ENCODE data around the gene METRNL. TPM values are rescaled to one million over a fixed set of nuclear protein-coding genes. Genes with fewer than 3 reads are reported as not detected.

Gene METRNL
- polyA plus RNA-seq, 3 donors: 34.5 to 49.1 (median 38.3) TPM

- DNase-seq (ENCODE audit: low read depth in 3 of 3, low spot score in 2 of 3): no peak
Observed at GRCh38 chr17:83089328-83090132, 10.1 kb downstream of the METRNL start.

- DNase-seq (ENCODE audit: low read depth in 3 of 3, low spot score in 2 of 3): no peak
Observed at GRCh38 chr17:83090444-83091256, 11.2 kb downstream of the METRNL start.

- DNase-seq (ENCODE audit: low read depth in 3 of 3, low spot score in 2 of 3): no peak
Observed at GRCh38 chr17:83091257-83092141, 12.1 kb downstream of the METRNL start.

GRCh38 chr17:83092186-83092585 lies 12.8 kb downstream of the METRNL start:
- no peak for DNase-seq (ENCODE audit: low read depth in 3 of 3, low spot score in 2 of 3)

- no peak for DNase-seq (ENCODE audit: low read depth in 3 of 3, low spot score in 2 of 3)
Observed at GRCh38 chr17:83092931-83093330, 13.5 kb downstream of the METRNL start.

GRCh38 chr17:83093506-83093905 lies 14.1 kb downstream of the METRNL start:
- no peak for DNase-seq (ENCODE audit: low read depth in 3 of 3, low spot score in 2 of 3)

- DNase-seq (ENCODE audit: low read depth in 3 of 3, low spot score in 2 of 3): no peak
Observed at GRCh38 chr17:83094291-83094690, 14.9 kb downstream of the METRNL start.

- DNase-seq (ENCODE audit: low read depth in 3 of 3, low spot score in 2 of 3): no peak
Observed at GRCh38 chr17:83095016-83095415, 15.6 kb downstream of the METRNL start.

- DNase-seq (ENCODE audit: low read depth in 3 of 3, low spot score in 2 of 3): no peak
Observed at GRCh38 chr17:83096401-83097224, 17.2 kb downstream of the METRNL start.

GRCh38 chr17:83097831-83098230 lies 18.4 kb downstream of the METRNL start:
- no peak for DNase-seq (ENCODE audit: low read depth in 3 of 3, low spot score in 2 of 3)

- no peak for DNase-seq (ENCODE audit: low read depth in 3 of 3, low spot score in 2 of 3)
Observed at GRCh38 chr17:83098241-83099085, 19.1 kb downstream of the METRNL start.

- no peak for DNase-seq (ENCODE audit: low read depth in 3 of 3, low spot score in 2 of 3)
Observed at GRCh38 chr17:83099086-83099555, 19.7 kb downstream of the METRNL start.

- DNase-seq (ENCODE audit: low read depth in 3 of 3, low spot score in 2 of 3): no peak
Observed at GRCh38 chr17:83099570-83100181, 20.3 kb downstream of the METRNL start.

- no peak for DNase-seq (ENCODE audit: low read depth in 3 of 3, low spot score in 2 of 3)
Observed at GRCh38 chr17:83100220-83100852, 20.9 kb downstream of the METRNL start.

GRCh38 chr17:83100853-83101391 lies 21.5 kb downstream of the METRNL start:
- no peak for DNase-seq (ENCODE audit: low read depth in 3 of 3, low spot score in 2 of 3)

GRCh38 chr17:83101805-83102480 lies 22.5 kb downstream of the METRNL start:
- no peak for DNase-seq (ENCODE audit: low read depth in 3 of 3, low spot score in 2 of 3)
